ENCODE data around the gene NDUFS7. TPM values are rescaled to one million over a fixed set of nuclear protein-coding genes. Genes with fewer than 3 reads are reported as not detected.

NDUFS7 gene
- total RNA-seq: 161 and 201 TPM in 2 replicates

GRCh38 chr19:1383312-1384084 is at the start of gene NDUFS7:
Gene NDUFS7, plus strand, starts transcription at chr19:1383907. Its CDS starts 20 bp downstream, at chr19:1383927.

GRCh38 chr19:1401138-1401888 is 17.6 kb downstream of the NDUFS7 start, which contains the start of gene GAMT:
Gene GAMT, minus strand, starts transcription at chr19:1401542. Its CDS starts 66 bp downstream, at chr19:1401476.

GRCh38 chr19:1407528-1408299 is 24.0 kb downstream of the NDUFS7 start, which contains the start of gene DAZAP1:
Gene DAZAP1, plus strand, starts transcription at chr19:1407586. Its CDS starts 188 bp downstream, at chr19:1407774.

GRCh38 chr19:1438035-1438932 is 54.6 kb downstream of the NDUFS7 start, which contains the start of gene RPS15:
Gene RPS15, plus strand, starts transcription at chr19:1438396. Its CDS starts 30 bp downstream, at chr19:1438426.

Other genes with a start within 250 kb of the NDUFS7 start
- 47.8 and 61.4 TPM in 2 replicates for gene SBNO2, start 209.6 kb upstream of the NDUFS7 start, total RNA-seq
- 70.8 and 101 TPM in 2 replicates for gene STK11, start 178.1 kb upstream of the NDUFS7 start, total RNA-seq
- 2.8 and 6.2 TPM in 2 replicates for gene CBARP, start 145.9 kb upstream of the NDUFS7 start, total RNA-seq
- 90.0 and 106 TPM in 2 replicates for gene ATP5F1D, start 142.2 kb upstream of the NDUFS7 start, total RNA-seq
- 17.1 and 30.5 TPM in 2 replicates for gene MIDN, start 135.3 kb upstream of the NDUFS7 start, total RNA-seq
- 166 and 172 TPM in 2 replicates for gene CIRBP, start 114.6 kb upstream of the NDUFS7 start, total RNA-seq
- gene FAM174C, start 108.4 kb upstream of the NDUFS7 start, total RNA-seq: 65.4 and 81.1 TPM in 2 replicates
- not detected in 2 replicates for gene EFNA2, start 98.0 kb upstream of the NDUFS7 start, total RNA-seq
- gene GAMT, start 17.6 kb downstream of the NDUFS7 start, total RNA-seq: 5.2 and 6.9 TPM in 2 replicates
- gene DAZAP1, start 23.7 kb downstream of the NDUFS7 start, total RNA-seq: 84.1 and 126 TPM in 2 replicates
- 1,980 and 2,817 TPM in 2 replicates for gene RPS15, start 54.5 kb downstream of the NDUFS7 start, total RNA-seq
- gene APC2, start 66.2 kb downstream of the NDUFS7 start, total RNA-seq: under 0.01 and 0.08 TPM in 2 replicates
- gene C19orf25, start 95.3 kb downstream of the NDUFS7 start, total RNA-seq: 37.1 and 39.1 TPM in 2 replicates
- 1.0 and 1.1 TPM in 2 replicates for gene PCSK4, start 106.4 kb downstream of the NDUFS7 start, total RNA-seq
- 2.0 and 2.7 TPM in 2 replicates for gene REEP6, start 107.3 kb downstream of the NDUFS7 start, total RNA-seq
- gene ADAMTSL5, start 129.1 kb downstream of the NDUFS7 start, total RNA-seq: 2.7 and 11.0 TPM in 2 replicates
- not detected in 2 replicates for gene PLK5, start 140.2 kb downstream of the NDUFS7 start, total RNA-seq
- gene MEX3D, start 184.4 kb downstream of the NDUFS7 start, total RNA-seq: 33.0 and 33.5 TPM in 2 replicates
- gene MBD3, start 209.0 kb downstream of the NDUFS7 start, total RNA-seq: 97.8 and 110 TPM in 2 replicates
- gene UQCR11, start 221.6 kb downstream of the NDUFS7 start, total RNA-seq: 92.8 and 109 TPM in 2 replicates